HEK293T (cell line): ENCODE data around the gene MAS1L.

ENCODE experiments used
- CTCF ChIA-PET: fragments of 350-600 bp; formaldehyde crosslinking; extraction: SDS; loops from one replicate; lab custom pipeline; 2021; ENCODE audit warnings: antibody characterized with exemption, inconsistent platforms; lab: Yijun Ruan, JAX
- POLR2A ChIA-PET: fragments of 350-600 bp; formaldehyde crosslinking; extraction: SDS; loops from one replicate; lab custom pipeline; 2020; ENCODE audit warnings: antibody characterized with exemption, inconsistent platforms; lab: Yijun Ruan, JAX
- DNase-seq: peaks from one replicate; pipeline ENCODE4 v3.0.0; 2012; ENCODE audit warnings: mixed read lengths; ENCODE audit errors: extremely low spot score
- ARNT ChIP-seq: fragments of 450-650 bp; IDR thresholded peaks from 2 replicates; pipeline ENCODE4 v1.6.1; 2017; ENCODE audit warnings: mild to moderate bottlenecking
- BHLHE40 ChIP-seq: fragments of 450-650 bp; IDR thresholded peaks from 2 replicates; pipeline ENCODE4 v1.6.1; 2016; ENCODE audit warnings: mild to moderate bottlenecking, moderate library complexity, borderline replicate concordance
- CTBP1 ChIP-seq: fragments of 450-650 bp; IDR thresholded peaks from 2 replicates; pipeline ENCODE4 v1.6.1; 2016; ENCODE audit warnings: borderline replicate concordance
- ELF4 ChIP-seq: fragments of 450-650 bp; IDR thresholded peaks from 2 replicates; pipeline ENCODE4 v1.6.1; 2017; ENCODE audit warnings: antibody characterized with exemption
- FOXA1 ChIP-seq: fragments of 450-650 bp; IDR thresholded peaks from 2 replicates; pipeline ENCODE4 v1.6.1; 2016; ENCODE audit warnings: mild to moderate bottlenecking
- FOXK2 ChIP-seq: fragments of 450-650 bp; IDR thresholded peaks from 2 replicates; pipeline ENCODE4 v1.6.1; 2016; ENCODE audit warnings: mild to moderate bottlenecking
- FOXM1 ChIP-seq: fragments of 450-650 bp; IDR thresholded peaks from 2 replicates; pipeline ENCODE4 v1.6.1; 2017; ENCODE audit warnings: mild to moderate bottlenecking, borderline replicate concordance
- HDGF ChIP-seq: fragments of 450-650 bp; IDR thresholded peaks from 2 replicates; pipeline ENCODE4 v1.6.1; 2017; ENCODE audit warnings: antibody characterized with exemption, borderline replicate concordance
- L3MBTL2 ChIP-seq: fragments of 450-650 bp; conservative IDR thresholded peaks from 2 replicates; pipeline ENCODE4 v1.6.1; 2016; ENCODE audit warnings: mild to moderate bottlenecking
- LEF1 ChIP-seq: fragments of 450-650 bp; IDR thresholded peaks from 2 replicates; pipeline ENCODE4 v1.6.1; 2017; ENCODE audit warnings: mild to moderate bottlenecking, borderline replicate concordance
- NFRKB ChIP-seq: fragments of 450-650 bp; IDR thresholded peaks from 2 replicates; pipeline ENCODE4 v1.6.1; 2016; ENCODE audit warnings: mild to moderate bottlenecking, moderate library complexity
- SP1 ChIP-seq: fragments of 450-650 bp; IDR thresholded peaks from 2 replicates; pipeline ENCODE4 v1.6.1; 2017
- SUZ12 ChIP-seq: fragments of 450-650 bp; IDR thresholded peaks from 2 replicates; pipeline ENCODE4 v1.6.1; 2016; ENCODE audit warnings: mild to moderate bottlenecking
- TARDBP ChIP-seq: fragments of 450-650 bp; IDR thresholded peaks from 2 replicates; pipeline ENCODE4 v1.6.1; 2016
- ZNF384 ChIP-seq: fragments of 450-650 bp; IDR thresholded peaks from 2 replicates; pipeline ENCODE4 v1.6.1; 2016
- TF ChIP-seq, protein P1 (sequence below): fragments of 450-650 bp; IDR thresholded peaks from 2 replicates; pipeline ENCODE4 v1.6.1; 2016

The MAS1L gene

DNA sequence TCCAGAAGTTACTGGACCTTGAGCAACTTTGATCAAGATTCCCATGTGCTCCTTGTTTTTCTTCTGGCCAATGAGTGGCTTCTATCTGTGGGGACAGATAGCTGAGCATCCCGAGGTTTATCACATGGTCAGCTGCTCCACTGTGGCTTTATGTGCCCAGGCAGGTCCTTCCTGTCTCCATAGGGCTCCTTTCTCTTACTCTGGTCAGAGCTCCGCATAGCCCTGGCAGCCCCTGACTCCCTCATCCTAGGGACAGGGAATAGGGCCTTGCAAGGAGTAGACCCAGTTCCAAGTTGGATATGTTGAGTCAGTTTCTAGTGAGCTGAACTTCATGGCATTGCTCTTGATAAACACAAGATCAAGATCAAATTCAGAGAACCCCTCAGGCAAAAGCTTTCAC lies 6.4 kb upstream of the MAS1L start:
- POLR2A ChIA-PET = no interaction called here

DNA sequence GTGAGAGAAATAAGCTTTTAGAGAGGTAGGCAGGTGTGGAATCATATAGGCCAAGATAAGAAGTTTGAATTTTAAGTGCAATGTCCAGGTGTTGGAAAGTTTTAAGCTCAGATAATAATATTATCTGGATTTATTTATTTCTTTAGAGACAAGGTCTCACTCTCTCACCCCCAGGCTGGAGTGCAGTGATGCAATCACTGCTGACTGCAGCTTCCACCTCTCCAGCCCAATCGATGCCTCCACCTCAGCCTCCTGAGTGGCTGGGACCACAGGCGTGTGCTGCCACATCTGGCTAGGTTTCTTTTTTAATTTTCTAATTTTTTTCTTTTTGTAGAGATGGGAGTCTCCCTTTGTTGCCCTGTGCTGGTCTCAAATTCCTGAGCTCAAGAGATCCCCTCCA lies 5.5 kb upstream of the MAS1L start:
- CTCF ChIA-PET = no interaction called here

More for the DNA sequence above, 6.4 kb upstream of the MAS1L start:
- DNase-seq = no peak
- TF ChIP-seq ELF4 = no peak
- no peak for TF ChIP-seq FOXK2
- TF ChIP-seq ZNF384 = no peak
- TF ChIP-seq, protein P1, sequence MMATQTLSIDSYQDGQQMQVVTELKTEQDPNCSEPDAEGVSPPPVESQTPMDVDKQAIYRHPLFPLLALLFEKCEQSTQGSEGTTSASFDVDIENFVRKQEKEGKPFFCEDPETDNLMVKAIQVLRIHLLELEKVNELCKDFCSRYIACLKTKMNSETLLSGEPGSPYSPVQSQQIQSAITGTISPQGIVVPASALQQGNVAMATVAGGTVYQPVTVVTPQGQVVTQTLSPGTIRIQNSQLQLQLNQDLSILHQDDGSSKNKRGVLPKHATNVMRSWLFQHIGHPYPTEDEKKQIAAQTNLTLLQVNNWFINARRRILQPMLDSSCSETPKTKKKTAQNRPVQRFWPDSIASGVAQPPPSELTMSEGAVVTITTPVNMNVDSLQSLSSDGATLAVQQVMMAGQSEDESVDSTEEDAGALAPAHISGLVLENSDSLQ = no peak
- TF ChIP-seq SUZ12 = no peak
- no peak for TF ChIP-seq CTBP1
- no peak for TF ChIP-seq SP1
- TF ChIP-seq LEF1 = no peak
- TF ChIP-seq NFRKB = no peak
- TF ChIP-seq FOXA1 = no peak
- TF ChIP-seq ARNT = no peak
- TF ChIP-seq TARDBP = no peak
- TF ChIP-seq HDGF = no peak
- TF ChIP-seq FOXM1 = no peak
- TF ChIP-seq BHLHE40 = no peak
- no peak for TF ChIP-seq L3MBTL2
- CTCF ChIA-PET = no interaction called here

DNA sequence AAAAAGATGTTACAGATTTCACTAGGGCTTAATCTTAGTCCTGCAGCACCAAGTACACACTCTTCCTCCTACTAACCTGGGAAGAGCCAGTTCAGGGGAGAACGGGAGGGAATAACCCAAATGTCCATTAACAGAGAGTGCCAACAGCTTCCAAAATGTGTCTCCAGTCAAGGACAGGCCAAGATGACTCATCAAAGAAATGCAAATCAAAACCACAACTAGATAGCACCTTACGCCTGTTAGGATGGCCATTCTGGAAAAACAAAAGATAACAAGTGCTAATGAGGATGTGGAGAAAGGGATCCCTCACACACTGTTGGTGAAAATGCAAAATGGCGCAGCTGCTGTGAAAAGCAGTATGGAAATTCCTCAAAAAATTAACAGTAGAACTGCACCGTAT lies 3.8 kb upstream of the MAS1L start:
- ChIA-PET POLR2A (no interaction called here), CTCF (no interaction called here)
- DNase-seq = no peak

More for the DNA sequence above, 5.5 kb upstream of the MAS1L start:
- POLR2A ChIA-PET = no interaction called here
- no peak for TF ChIP-seq SUZ12
- no peak for TF ChIP-seq SP1
- TF ChIP-seq, protein P1 = no peak
- TF ChIP-seq FOXM1 = no peak
- TF ChIP-seq ELF4 = no peak
- TF ChIP-seq CTBP1 = no peak
- DNase-seq = no peak

DNA sequence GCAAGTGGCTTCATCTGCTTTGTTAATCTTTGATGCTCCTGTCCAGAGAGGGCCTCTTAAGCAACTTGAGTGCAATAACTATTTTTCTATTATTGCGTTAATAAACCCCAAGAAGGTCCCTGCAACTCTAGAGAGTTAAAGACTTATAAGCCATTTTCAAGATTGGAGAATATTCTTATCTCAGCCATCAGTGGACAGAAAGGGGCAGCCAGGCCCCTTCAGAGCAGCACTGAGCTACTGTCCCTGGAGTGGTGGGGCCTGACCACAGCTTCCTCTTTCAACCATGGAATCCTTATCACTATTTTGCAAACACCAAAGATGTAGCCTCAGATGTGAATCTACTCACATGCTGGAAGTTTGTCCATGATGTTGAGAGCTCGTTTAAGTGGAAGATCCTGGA lies 2.8 kb upstream of the MAS1L start:
- POLR2A ChIA-PET = no interaction called here

More for the DNA sequence above, 3.8 kb upstream of the MAS1L start:
- TF ChIP-seq BHLHE40 (no peak), SUZ12 (no peak), TARDBP (no peak), ARNT (no peak), SP1 (no peak), FOXK2 (no peak), FOXM1 (no peak)
- TF ChIP-seq, protein P1 = no peak

DNA sequence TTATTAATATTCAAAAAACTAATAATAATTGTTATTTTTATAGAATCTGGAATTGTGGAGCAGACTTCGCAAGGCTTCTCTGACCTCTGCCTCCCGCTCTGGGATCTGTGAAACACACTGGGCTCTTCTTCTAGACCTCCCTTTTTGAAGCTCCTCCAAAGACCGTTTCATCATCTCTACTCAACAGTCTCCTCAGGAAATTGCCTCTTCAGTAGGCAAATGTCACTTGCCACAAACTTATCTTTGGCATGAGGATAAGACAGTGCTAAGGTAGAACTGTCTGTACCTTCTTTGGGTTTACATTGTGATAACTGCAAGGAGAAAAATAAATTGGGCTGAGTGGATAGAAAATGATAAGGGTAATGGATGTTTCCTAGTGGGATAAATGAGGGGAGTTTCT lies 2.3 kb upstream of the MAS1L start:
- TF ChIP-seq BHLHE40 (no peak), NFRKB (no peak), SUZ12 (no peak), HDGF (no peak), ELF4 (no peak), SP1 (no peak), ARNT (no peak), FOXM1 (no peak)
- TF ChIP-seq, protein P1 = no peak
- ChIA-PET POLR2A (no interaction called here), CTCF (no interaction called here)
- no peak for DNase-seq

More for the DNA sequence above, 2.8 kb upstream of the MAS1L start:
- CTCF ChIA-PET = no interaction called here
- no peak for DNase-seq
- no peak for TF ChIP-seq BHLHE40
- no peak for TF ChIP-seq L3MBTL2
- no peak for TF ChIP-seq SP1
- TF ChIP-seq ZNF384 = no peak
- TF ChIP-seq, protein P1 = no peak

DNA sequence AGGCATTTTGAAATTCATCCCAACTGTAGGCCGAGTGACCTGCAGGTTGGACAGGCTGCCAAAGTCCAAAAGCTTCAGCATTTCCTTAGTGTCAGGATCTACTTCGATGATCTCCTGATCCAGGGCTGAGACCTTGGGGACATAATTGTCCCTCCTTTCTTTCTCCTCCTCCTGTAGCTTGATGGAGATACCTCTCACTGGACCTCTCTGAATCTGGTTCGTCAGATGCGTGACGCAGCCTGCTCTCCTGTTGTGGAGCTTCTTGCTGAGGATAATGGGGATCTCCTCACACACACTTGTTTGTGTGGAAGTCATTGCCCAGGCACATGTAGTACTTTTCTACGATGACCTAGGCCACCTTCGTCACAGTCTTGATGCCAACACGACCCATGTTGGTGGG lies 1.5 kb upstream of the MAS1L start:
- POLR2A ChIA-PET = no interaction called here
- CTCF ChIA-PET = no interaction called here
- no peak for DNase-seq
- TF ChIP-seq L3MBTL2 = no peak
- no peak for TF ChIP-seq SUZ12
- no peak for TF ChIP-seq FOXK2
- no peak for TF ChIP-seq FOXA1
- TF ChIP-seq ZNF384 = no peak
- TF ChIP-seq NFRKB = no peak
- no peak for TF ChIP-seq BHLHE40
- no peak for TF ChIP-seq ELF4
- no peak for TF ChIP-seq SP1
- TF ChIP-seq FOXM1 = no peak
- no peak for TF ChIP-seq CTBP1
- no peak for TF ChIP-seq HDGF
- TF ChIP-seq, protein P1 = no peak
- TF ChIP-seq LEF1 = no peak
- TF ChIP-seq TARDBP = no peak
- no peak for TF ChIP-seq ARNT
